HG02884 (cell line): ENCODE measurements around the gene ACOT7.
"Not testable (repeated sequence)": the region's sequence is repeated elsewhere in the genome, so short reads cannot be mapped to it uniquely, and the experiment has no call there.

Experiments used
- ATAC-seq: cut with Tn5 transposase; IDR thresholded peaks from one replicate; pipeline ENCODE4 v1.9.1; 2021; ENCODE audit warnings: mild to moderate bottlenecking, moderate library complexity; ENCODE audit not compliant: unreplicated experiment

Gene ACOT7

DNA sequence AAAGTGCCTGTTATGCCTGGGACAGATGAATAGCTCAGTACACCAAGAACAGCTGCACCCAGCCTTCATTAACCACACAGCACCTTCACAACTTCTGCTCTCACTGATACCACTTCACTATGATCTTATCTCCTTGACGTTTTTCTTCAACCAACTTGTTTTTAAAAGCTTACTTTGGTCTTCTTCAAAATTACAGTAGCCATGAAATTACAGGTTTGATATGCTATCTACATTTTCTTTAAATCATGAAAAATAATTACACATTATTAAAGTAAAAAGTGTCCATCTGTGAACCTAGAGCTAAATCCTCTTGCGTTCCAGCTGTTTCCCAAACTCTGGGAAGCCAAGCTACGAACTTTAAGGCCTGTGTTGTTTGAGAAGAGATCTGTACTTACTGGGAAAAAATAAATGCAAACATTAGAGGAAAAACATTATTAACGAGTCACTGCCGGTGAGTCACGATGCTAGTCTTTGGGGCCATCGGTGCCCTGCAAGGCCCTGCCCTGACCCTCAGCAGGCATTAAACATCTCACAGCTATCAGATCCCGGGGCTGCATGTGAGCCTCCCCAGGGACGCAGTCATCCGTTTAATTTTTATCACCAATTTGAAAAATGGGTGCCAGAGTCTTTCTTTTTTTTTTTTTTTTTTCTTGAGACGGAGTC is 76.3 kb downstream of the ACOT7 start:
- ATAC-seq, result no peak

DNA sequence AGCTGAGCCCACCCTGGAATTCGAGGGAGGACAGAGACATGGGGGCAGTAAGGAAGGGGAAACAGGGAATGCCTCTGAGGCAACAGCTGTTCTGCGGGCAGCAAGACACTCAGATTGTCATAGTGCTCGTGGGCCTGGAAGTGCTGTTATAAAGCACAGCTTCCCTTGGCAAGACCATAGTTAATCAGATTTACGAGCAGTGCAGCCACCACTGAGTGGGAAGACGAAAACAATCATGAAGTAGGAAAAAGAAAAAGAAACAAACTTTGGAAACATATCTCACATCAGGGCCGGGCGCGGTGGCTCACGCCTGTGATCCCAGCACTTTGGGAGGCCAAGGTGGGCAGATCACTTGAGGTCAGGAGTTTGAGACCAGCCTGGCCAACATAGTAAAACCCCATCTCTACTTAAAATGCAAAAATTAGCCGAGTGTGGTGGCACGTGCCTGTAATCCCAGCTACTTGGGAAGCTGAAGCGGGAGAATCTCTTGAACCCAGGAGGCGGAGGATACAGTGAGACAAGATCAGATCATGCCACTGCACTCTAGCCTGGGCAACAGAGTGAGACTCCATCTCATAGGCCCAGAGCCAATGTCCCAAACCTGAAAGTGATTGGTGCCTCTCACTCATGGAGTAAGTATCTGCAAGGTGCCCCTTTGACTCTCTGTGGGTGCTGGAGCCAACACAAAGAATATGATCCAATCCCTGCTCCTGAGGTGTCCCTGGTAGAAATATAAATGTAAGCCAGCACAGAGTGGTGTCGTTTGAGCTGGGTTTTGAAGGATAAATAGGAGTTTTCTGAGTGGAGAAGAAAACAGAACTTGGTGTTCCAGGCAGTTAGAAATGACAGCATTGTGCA is 77.1 kb downstream of the ACOT7 start:
- ATAC-seq, result no peak

DNA sequence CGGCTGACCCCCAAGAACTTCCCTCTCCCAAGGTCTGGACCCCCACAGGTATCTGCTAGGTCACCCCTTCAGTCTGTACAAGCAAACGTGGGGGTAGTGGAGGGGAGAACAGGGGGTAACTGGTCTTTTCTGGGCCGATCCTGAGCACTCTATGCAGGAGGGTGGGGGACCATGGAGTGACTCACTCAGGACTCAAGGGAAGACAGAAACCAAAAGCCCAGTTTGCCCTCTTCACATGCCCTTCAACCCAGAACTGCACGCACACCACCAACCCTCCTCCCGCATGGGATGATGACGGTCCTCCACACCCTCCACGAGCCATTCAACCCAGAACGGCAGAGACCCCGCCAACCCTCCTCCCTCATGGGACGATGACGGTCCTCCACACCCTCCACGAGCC is 79.1 kb downstream of the ACOT7 start:
- ATAC-seq, result no peak

DNA sequence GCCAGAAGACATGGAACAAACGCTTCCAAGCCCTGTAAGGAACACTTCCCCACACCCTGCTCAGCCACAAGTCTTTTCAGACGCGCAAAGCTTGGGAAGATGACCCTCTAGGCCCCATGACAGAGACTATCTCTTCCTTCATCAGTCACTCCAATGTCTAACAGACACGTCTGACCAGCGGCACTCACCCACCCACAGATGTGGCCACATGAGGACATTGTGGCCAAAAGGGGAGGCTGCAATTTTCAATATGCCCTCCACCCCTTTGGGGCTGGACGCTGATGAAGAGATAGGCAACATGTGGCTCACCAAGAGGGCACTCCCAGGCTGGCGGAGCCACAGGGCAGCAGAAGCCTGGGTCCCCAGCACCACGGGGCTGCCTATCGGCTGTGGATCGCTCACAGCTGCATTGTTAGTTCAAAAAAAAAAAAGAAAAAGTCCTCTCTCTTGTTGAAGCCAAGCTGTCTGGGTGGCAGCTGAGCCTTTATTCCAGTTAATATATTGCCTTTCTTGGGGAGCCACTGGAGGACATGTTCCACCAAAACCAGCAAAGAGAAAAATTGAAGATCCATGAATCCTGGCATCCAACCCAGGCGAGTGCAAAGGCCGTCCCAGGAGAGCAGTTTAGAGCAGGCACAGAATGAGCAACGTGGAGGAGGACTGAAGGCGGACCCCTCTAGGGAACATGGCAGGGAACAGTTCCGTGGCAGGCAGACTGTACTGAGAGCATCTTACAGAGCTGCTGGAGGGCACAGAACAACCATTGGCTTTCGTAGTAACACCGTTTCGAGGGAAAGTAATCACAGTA is 80.0 kb downstream of the ACOT7 start:
- no peak for ATAC-seq

DNA sequence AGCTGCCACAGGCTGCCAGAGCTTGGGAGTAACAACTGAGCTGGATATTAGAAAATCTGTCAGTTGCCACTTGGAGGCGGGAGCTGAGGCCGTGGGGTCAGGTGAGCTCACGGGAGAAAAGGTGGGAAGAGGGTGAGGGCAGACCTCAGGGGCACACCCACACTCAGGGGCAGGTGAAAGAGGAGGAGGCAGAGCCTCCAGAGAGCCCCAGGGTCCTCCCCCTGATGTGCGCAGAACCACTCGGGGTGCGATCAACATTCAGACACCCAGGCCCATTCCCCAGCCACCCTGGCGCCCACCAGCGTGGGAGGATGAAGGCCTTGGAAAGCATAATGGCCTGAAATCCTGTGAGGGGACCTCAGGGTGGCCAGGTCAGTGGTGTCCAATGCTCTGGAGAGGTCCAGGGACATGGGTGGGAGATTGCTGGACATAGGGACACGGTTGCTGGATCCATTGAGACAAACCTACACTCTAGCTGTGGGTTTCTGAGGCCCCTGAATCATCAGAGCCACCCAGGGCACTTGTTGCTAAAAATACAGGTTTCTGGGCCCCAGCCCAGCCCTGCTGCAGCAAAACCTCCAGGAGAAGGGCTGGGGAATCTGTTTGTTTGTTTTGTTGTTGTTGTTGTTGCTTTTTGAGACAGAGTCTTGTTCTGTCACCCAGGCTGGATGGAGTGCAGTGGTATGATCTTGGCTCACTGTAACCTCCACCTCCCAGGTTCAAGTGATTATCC is 83.3 kb downstream of the ACOT7 start:
- ATAC-seq, result no peak

DNA sequence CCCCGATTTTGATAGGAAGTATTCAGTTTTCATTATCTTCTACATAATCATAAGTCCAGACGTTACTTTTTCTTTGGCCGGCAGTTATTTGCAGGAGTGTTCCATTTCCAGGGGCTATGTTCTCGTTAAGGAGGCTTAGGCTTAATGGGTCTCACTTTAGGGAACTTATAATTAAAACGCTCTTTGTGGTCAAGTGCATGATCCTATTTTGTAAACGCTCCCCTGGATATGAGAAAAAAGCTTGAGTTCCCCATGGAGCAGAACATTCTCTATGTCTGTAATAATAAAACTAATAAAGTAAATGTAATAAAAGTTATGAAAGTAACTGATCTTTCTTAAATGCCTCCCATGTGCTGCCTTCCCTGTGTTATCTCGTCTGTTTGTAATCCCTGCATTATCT is 84.0 kb downstream of the ACOT7 start:
- no peak for ATAC-seq

DNA sequence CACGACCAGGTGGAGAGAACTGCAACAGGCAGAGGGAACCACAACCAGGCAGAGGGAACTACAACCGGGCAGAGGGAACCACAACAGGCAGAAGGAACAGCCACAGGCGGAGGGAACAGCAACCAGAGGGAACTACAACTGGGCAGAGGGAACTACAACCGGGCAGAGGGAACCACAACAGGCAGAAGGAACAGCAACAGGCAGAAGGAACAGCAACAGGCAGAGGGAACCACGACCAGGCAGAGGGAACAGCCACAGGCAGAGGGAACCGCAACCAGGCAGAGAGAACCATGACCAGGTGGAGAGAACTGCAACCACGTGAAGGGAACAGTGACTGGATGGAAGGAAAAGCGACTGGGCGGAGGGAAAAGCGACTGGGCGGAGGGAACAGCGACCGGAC is 85.1 kb downstream of the ACOT7 start:
- no peak for ATAC-seq

DNA sequence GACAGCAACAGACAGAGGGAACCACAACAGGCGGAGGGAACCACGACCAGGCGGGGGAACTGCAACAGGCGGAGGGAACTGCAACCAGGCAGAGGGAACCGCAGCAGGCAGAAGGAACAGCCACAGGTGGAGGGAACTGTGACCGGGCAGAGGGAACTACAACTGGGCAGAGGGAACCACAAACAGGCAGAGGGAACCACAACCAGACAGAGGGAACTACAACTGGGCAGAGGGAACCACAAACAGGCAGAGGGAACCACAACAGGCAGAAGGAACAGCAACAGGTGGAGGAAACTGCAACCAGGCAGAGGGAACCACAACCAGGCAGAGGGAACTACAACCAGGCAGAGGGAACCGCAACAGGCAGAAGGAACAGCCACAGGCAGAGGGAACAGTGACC is 85.9 kb downstream of the ACOT7 start:
- ATAC-seq, result not testable (repeated sequence)

DNA sequence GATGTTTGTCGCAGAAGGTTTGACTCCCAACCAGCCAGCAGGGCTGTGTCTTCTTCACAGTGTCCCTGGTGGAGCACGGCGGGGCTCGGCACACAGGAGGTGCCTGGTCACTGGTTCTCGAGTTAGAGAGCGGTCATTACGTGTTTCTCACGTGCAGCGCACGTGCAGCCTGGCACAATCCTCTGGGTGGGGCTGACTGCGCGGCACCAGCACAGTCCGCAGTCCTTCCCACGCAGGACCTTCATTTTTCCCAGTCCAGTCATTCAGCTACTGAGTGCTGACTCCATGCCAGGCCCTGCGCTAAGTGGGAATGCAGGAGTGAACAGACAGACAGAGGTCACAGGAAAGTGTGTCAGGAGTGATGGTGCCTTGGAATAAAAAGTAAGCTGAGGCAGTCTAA is 86.5 kb downstream of the ACOT7 start:
- no peak for ATAC-seq

DNA sequence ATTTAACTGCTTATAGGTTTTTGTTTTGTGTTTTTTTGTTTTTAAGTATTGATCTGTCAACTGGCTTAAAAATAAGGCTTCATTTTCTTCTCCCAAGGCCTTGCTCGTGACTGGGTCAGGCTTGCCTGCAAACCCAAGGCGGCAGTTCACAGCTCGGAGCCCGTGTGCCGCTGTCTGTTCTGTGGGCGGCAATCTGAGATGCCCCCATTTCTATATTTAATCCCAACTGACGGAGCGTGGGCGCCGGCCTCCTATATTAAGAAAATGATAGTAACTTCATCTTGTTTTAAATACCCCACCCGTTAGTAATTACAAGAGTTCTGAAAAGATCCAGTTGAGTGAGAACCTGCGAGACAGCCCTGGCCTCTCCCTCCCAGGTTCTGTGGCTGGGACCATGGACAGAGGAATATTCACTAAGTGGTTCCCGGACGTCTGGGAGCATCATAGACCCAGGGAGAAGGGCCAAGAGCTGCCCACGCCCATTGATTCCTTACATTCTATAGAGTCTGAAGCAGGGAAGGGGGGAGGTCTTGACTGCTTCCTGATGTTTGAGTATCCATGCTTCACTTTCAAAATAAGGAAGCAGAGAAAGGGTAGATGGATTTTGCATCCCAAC is 90.1 kb downstream of the ACOT7 start:
- no peak for ATAC-seq

DNA sequence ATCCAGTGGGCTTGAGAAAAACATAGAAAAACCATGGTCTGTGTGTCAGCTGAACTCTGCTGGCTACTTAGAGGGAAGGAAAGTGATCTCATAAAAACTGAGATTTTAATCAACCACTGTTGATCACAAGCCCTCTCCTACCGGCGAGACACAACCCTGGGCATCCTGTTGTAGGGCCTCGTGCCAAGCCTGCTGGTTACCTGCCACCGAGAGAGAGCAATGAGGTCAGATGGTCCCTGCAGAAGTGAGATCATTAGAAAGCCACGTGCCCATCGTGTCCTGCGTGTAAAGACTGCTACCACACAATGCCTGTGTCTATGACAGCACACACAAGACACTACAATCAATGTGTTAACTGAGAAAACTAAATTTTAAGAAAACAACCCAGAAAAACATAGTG is 91.0 kb downstream of the ACOT7 start:
- ATAC-seq, result no peak

DNA sequence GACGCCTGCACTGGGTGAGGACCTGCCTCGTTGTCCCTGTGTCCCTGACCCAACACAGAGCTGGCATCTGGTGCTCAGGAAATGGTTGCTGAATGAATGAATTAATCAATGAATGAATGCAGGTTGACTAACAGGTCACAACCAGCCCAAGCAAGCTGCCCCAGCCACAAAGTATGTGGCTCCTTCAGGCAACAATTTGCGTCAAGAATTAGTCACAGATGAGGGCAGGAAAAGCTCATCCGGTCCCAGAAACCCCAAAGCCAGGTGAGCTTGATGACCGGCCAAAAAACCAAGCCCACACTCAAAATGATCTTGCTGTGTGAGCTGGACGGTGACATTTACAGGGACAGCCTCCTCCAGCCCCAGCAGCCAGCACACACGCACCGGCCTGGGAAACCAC is 92.0 kb downstream of the ACOT7 start:
- ATAC-seq, result no peak

DNA sequence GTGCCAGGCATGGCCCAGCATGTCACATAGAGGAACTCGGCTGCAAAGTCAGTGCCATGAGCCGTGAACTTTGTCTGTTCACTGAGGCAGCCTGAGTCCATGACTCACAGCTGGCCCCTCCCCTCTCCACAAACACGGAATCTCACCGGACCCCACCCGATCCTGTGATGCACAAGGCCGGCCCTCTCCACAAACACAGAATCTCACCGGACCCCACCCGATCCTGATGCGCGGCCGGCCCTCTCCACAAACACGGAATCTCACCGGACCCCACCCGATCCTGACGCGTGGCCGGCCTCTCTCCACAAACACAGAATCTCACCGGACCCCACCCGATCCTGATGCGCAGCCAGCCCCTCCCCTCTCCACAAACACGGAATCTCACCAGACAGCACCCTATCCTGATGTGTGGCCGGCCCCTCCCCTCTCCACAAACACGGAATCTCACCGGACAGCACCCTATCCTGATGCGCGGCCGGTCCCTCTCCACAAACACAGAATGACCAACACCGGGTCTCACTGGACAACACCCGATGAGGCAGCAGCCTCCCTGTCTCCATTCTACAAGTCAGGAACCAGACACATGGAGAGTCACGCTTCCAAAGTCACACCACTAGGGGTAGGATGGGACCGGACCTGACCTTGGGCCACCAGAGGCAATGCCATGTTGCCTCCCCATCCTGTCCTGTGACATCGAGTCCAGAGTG is 93.1 kb downstream of the ACOT7 start:
- no peak for ATAC-seq

DNA sequence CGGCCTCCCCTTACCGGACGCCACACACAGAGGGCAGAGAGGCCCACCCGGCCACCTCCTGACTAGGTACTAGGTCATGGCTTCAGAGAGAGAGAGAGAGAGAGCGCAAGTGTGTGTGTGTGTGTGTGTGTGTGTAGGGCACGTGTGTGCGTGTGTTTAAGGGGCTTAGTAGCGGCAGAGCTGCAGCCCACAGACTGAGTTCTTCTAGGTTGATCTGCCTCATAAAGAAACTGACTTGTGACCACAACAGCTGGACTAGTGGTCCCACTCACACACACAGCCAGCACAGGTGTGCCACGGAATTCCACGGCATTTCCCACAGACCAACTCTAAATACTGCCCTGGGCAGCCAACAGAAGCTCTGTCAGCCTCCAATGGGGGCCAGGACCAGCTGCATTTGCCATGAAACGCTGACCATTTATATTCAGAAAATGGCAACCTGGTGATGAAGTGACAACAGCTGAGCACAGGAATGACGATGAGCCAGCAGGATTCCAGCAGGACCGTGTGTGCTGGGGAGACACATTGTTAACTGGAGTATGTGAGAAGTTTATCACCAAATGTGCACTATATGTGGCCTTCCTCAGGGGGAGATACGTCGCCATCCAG is 93.9 kb downstream of the ACOT7 start:
- ATAC-seq, result no peak

DNA sequence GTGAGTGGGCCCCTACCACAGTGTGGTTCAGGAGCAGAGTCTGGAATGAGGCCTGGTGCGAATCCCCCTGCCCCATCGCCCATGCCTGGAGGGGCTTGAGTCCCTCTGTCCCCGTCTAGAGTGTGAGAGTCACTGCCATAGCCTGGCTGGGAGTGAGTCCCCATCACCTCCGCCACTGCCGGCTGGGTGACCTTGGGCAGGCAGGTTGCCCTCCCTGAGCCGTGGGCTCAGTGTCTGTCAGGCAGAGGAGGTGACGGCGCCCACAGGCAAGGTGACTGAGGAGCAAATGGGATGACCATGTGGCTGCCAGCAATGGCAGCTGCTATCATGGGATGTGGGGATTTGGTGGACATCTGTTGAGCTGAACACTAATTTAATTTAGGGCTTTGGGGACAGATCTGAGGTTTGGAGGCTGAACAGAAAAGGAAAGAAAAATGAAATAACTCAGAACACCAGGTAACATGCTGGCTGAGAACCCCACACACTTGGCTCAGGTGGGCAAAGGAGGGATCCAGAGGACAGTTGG is 94.6 kb downstream of the ACOT7 start:
- no peak for ATAC-seq

DNA sequence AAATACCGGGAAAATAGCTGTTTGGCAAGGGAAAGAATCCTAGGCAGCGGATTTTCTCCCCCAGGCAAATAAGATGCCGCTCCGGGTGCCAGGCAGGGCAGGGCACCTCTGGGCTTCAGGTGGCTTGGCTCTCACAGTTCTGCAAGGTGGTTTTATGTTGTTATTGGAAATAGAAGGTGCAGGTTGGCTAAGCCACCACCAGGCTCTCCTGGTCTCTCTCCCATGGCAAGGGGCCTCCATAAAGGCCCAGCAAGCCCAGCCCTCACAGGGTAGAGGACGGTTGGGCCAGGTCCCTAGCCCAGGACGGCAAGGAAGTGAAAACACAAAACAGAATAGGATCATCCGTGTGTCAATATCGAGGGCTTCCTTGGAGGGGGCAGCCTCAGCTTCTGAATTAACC is 95.0 kb downstream of the ACOT7 start:
- ATAC-seq, result no peak

DNA sequence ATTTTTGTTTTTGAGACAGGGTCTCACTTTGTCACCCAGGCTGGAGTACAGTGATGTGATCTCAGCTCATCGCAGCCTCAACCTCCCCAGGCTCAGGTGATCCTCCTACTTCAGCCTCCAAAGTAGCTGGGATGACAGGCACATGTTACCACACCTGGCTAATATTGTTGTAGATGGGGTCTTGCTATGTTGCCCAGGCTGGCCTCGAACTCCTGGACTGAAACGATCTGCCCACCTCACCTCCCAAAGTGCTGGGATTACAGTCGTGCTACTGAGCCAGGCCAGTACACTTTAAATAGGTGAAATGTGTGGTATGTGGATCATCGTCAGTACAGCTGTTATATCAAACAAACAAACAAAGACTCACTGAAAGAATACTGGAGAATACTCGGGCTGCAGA is 97.7 kb downstream of the ACOT7 start:
- ATAC-seq, result no peak

DNA sequence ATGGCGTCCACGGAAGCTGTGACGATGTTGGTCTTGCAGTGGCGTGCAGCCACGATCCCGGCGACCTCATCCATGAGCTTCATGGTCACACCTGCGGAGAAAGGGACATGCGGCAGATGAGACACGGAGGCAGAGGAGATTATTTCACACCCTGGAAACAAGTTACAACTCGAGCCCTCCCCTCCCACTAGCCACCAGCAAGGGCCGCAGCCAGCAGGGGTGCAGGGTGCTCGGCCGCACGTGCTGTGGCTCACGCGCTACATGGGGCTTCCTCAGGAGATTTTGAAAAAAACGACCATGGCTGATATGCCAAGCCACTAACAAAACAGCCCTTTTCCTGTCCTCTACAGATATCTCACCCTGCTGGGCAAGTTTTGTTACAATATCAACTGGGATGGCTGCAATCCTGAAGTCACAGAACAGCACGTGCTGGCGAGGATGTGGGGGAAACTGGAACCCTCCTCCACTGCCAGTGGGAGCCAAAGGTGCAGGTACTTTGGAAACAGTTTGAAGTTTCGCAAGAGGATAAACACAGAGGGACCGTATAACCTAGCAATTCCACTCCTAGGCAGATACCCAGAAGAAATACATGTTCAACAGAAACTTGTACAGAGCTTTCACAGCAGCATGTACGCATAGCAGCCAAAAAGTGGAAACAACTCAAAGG is 98.5 kb downstream of the ACOT7 start:
- no peak for ATAC-seq
